HepG2 (cell line): Measurements from ENCODE around the gene PRSS33. TPM values are rescaled to one million over a fixed set of nuclear protein-coding genes. Genes with fewer than 3 reads are reported as not detected.

ENCODE experiments used
- CEBPB ChIP-seq: IDR thresholded peaks from 2 replicates; pipeline ENCODE4 v1.6.1; 2011; ENCODE audit warnings: low read depth, low read length, improper control_type of control experiment, borderline replicate concordance
- EEA1 ChIP-seq: sonication (generic); formaldehyde crosslinking; IDR thresholded peaks from 2 replicates; pipeline ENCODE4 v1.5.1; 2020; ENCODE audit warnings: mild to moderate bottlenecking, missing genetic modification reagents, borderline replicate concordance
- GATAD1 ChIP-seq: IDR thresholded peaks from 2 replicates; pipeline ENCODE4 v1.6.1; 2016; ENCODE audit warnings: missing genetic modification reagents, missing compliant biosample characterization
- HNRNPH1 ChIP-seq: fragments of 200-400 bp; formaldehyde crosslinking; optimal IDR thresholded peaks from 2 replicates; pipeline ENCODE3; 2017; ENCODE audit warnings: mild to moderate bottlenecking, low read depth, low read length
- MTA3 ChIP-seq: sonication (generic); formaldehyde crosslinking; IDR thresholded peaks from 2 replicates; pipeline ENCODE4 v1.4.0; 2020; ENCODE audit warnings: missing genetic modification reagents
- MYC ChIP-seq: sonication (generic); formaldehyde crosslinking; IDR thresholded peaks from 2 replicates; pipeline ENCODE4 v1.9.0; 2021; ENCODE audit warnings: missing genetic modification reagents, borderline replicate concordance
- NRL ChIP-seq: sonication (generic); formaldehyde crosslinking; IDR thresholded peaks from 2 replicates; pipeline ENCODE4 v1.5.0; 2020; ENCODE audit warnings: missing genetic modification reagents, mild to moderate bottlenecking, moderate library complexity, borderline replicate concordance
- PAX8 ChIP-seq: sonication (generic); formaldehyde crosslinking; IDR thresholded peaks from 2 replicates; pipeline ENCODE4 v1.8.0; 2022; ENCODE audit warnings: mild to moderate bottlenecking, missing genetic modification reagents, borderline replicate concordance
- PHF8 ChIP-seq: sonication (generic); formaldehyde crosslinking; IDR thresholded peaks from 2 replicates; pipeline ENCODE4 v1.5.0; 2020; ENCODE audit warnings: missing genetic modification reagents
- POLR2AphosphoS2 ChIP-seq: IDR thresholded peaks from 2 replicates; pipeline ENCODE4 v1.6.1; 2011; ENCODE audit warnings: low read depth, low read length, improper control_type of control experiment
- RBAK ChIP-seq: sonication (generic); formaldehyde crosslinking; IDR thresholded peaks from 2 replicates; pipeline ENCODE4 v1.5.1; 2020; ENCODE audit warnings: mild to moderate bottlenecking, missing genetic modification reagents
- RBM22 ChIP-seq: fragments of 200-400 bp; formaldehyde crosslinking; optimal IDR thresholded peaks from 2 replicates; pipeline ENCODE3; 2017; ENCODE audit warnings: mild to moderate bottlenecking, low read length, moderate library complexity
- RXRB ChIP-seq: IDR thresholded peaks from 2 replicates; pipeline ENCODE4 v1.6.1; 2016; ENCODE audit warnings: borderline replicate concordance, missing genetic modification reagents, missing compliant biosample characterization
- SALL2 ChIP-seq: sonication (generic); formaldehyde crosslinking; IDR thresholded peaks from 2 replicates; pipeline ENCODE4 v1.8.1; 2023; ENCODE audit warnings: mild to moderate bottlenecking, missing genetic modification reagents, inconsistent platforms
- SCMH1 ChIP-seq: sonication (generic); formaldehyde crosslinking; IDR thresholded peaks from 2 replicates; pipeline ENCODE4 v1.9.0; 2021; ENCODE audit warnings: missing genetic modification reagents, mild to moderate bottlenecking, borderline replicate concordance
- THAP8 ChIP-seq: sonication (generic); formaldehyde crosslinking; IDR thresholded peaks from 2 replicates; pipeline ENCODE4 v1.5.1; 2020; ENCODE audit warnings: missing genetic modification reagents, mild to moderate bottlenecking, borderline replicate concordance
- TMF1 ChIP-seq: sonication (generic); formaldehyde crosslinking; IDR thresholded peaks from 2 replicates; pipeline ENCODE4 v1.8.1; 2022; ENCODE audit warnings: low read depth, missing genetic modification reagents
- ZBTB38 ChIP-seq: sonication (generic); formaldehyde crosslinking; IDR thresholded peaks from 2 replicates; pipeline ENCODE4 v1.5.1; 2020; ENCODE audit warnings: mild to moderate bottlenecking, missing genetic modification reagents
- ZBTB42 ChIP-seq: sonication (generic); formaldehyde crosslinking; IDR thresholded peaks from 2 replicates; pipeline ENCODE4 v1.5.0; 2020; ENCODE audit warnings: mild to moderate bottlenecking, missing genetic modification reagents
- ZC3H13 ChIP-seq: sonication (generic); formaldehyde crosslinking; IDR thresholded peaks from 2 replicates; pipeline ENCODE4 v1.8.1; 2023; ENCODE audit warnings: mild to moderate bottlenecking, missing genetic modification reagents, moderate library complexity
- ZEB1 ChIP-seq: IDR thresholded peaks from 2 replicates; pipeline ENCODE4 v1.6.1; 2012; ENCODE audit warnings: mild to moderate bottlenecking, low read depth, inconsistent platforms; ENCODE audit not compliant: insufficient replicate concordance
- ZFP1 ChIP-seq: IDR thresholded peaks from 2 replicates; pipeline ENCODE4 v1.6.1; 2016
- ZNF138 ChIP-seq: sonication (generic); formaldehyde crosslinking; IDR thresholded peaks from 2 replicates; pipeline ENCODE4 v1.5.0; 2020; ENCODE audit warnings: mild to moderate bottlenecking, low read depth, missing genetic modification reagents
- ZNF17 ChIP-seq: sonication (generic); formaldehyde crosslinking; IDR thresholded peaks from 2 replicates; pipeline ENCODE4 v1.5.0; 2020; ENCODE audit warnings: mild to moderate bottlenecking, missing genetic modification reagents
- ZNF205 ChIP-seq: IDR thresholded peaks from 2 replicates; pipeline ENCODE4 v1.6.1; 2018; ENCODE audit warnings: missing biosample characterization, missing genetic modification reagents
- ZNF282 ChIP-seq: fragments of 450-650 bp; IDR thresholded peaks from 2 replicates; pipeline ENCODE4 v1.6.1; 2018; ENCODE audit not compliant: partially characterized antibody
- ZNF616 ChIP-seq: sonication (generic); formaldehyde crosslinking; IDR thresholded peaks from 2 replicates; pipeline ENCODE4 v1.5.0; 2020; ENCODE audit warnings: low read depth, mild to moderate bottlenecking, missing genetic modification reagents
- ZNF710 ChIP-seq: sonication (generic); formaldehyde crosslinking; IDR thresholded peaks from 2 replicates; pipeline ENCODE4 v1.5.0; 2020; ENCODE audit warnings: mild to moderate bottlenecking, missing genetic modification reagents, borderline replicate concordance
- ZNF713 ChIP-seq: sonication (generic); formaldehyde crosslinking; IDR thresholded peaks from 2 replicates; pipeline ENCODE4 v1.4.0; 2020; ENCODE audit warnings: mild to moderate bottlenecking, missing genetic modification reagents
- ZNF839 ChIP-seq: sonication (generic); formaldehyde crosslinking; IDR thresholded peaks from 2 replicates; pipeline ENCODE4 v1.4.0; 2020; ENCODE audit warnings: missing genetic modification reagents, mild to moderate bottlenecking, borderline replicate concordance
- polyA plus RNA-seq, 8 experiments: library from polyadenylated mRNA; depleted of rRNA in 3 of 8; stranded (reverse) in 7 of 8; unstranded in 1 of 8; fragments of >200 nt; fragmentation: Illumina TruSeq in 4 of 8; extraction: Trizol in 4 of 8; gene quantifications; 2 replicates each; pipeline versions ENCODE4 v1.2.1 to v1.2.3, GENCODE V29; 2011 to 2016; ENCODE audit warnings: low read depth in 4 of 8, missing spikeins in 1 of 8, mixed read lengths in 1 of 8; ENCODE audit not compliant: insufficient read depth in 1 of 8
- total RNA-seq, 5 experiments: library from RNA; depleted of rRNA; stranded (reverse); fragments of >200 nt; fragmentation: Illumina TruSeq; extraction: Trizol; gene quantifications; 2 replicates each; pipeline ENCODE4 v1.2.3, GENCODE V29; 2016; ENCODE audit warnings: low read depth in 1 of 5

PRSS33 gene
- total and polyA plus RNA-seq, 2 of the 13 experiments (the other 11 are each of a cell fraction or from before 2014, with no cell fraction given), result not detected

- TF ChIP-seq TMF1 (CRISPR knock-in tag) (peak; percentile 90; the same call in 1 of the 2 replicates), SCMH1 (no peak), ZNF710 (CRISPR knock-in tag) (peak; percentile 29; the same call in 1 of the 2 replicates), SALL2 (CRISPR knock-in tag) (peak; percentile 91), EEA1 (peak; percentile 79; the same call in 1 of the 2 replicates), MYC (CRISPR knock-in tag) (peak; percentile 89), HNRNPH1 (no peak), POLR2AphosphoS2 (peak; percentile 70; the same call in 1 of the 2 replicates), ZEB1 (peak; percentile 44), RBAK (peak; percentile 41; the same call in 1 of the 2 replicates), PHF8 (CRISPR knock-in tag) (peak; percentile 88), ZC3H13 (CRISPR knock-in tag) (no peak), CEBPB (no peak), ZNF205 (no peak), ZFP1 (CRISPR knock-in tag) (no peak), ZNF616 (CRISPR knock-in tag) (peak; percentile 48; the same call in 1 of the 2 replicates), ZBTB38 (no peak), GATAD1 (CRISPR knock-in tag) (peak; percentile 89), RXRB (CRISPR knock-in tag) (no peak), ZNF839 (CRISPR knock-in tag) (no peak), ZNF17 (CRISPR knock-in tag) (no peak), PAX8 (peak; percentile 60; the same call in 1 of the 2 replicates), ZBTB42 (CRISPR knock-in tag) (no peak), ZNF713 (CRISPR knock-in tag) (no peak), ZNF282 (no peak), NRL (CRISPR knock-in tag) (peak; percentile 94), ZNF138 (CRISPR knock-in tag) (peak; percentile 71; the same call in 1 of the 2 replicates), THAP8 (peak; percentile 73; the same call in 1 of the 2 replicates), RBM22 (peak; percentile 21), MTA3 (CRISPR knock-in tag) (no peak)
Measured at GRCh38 chr16:2752035-2752849, 35.1 kb downstream of the PRSS33 start, which contains the start of gene SRRM2 (continued).
